ENCODE measurements around the gene DYSF.
"Not testable (repeated sequence)": the region's sequence is repeated elsewhere in the genome, so short reads cannot be mapped to it uniquely, and the experiment has no call there.

DYSF gene

GRCh38 chr2:71422786-71423185, 30.6 kb upstream of the DYSF start:
- DNase-seq (ENCODE audit: low spot score) = no peak
- no peak for TF ChIP-seq CTCF (IDR thresholded peaks at IDR 0.05; ENCODE audit: extremely low read depth, insufficient read depth, missing control alignments)
- in situ Hi-C loops (cut with MboI; ENCODE audit: low pct_unique_long_range_greater_than_20kb, low sequenced_read_pairs, unreplicated experiment) = no loop called here

GRCh38 chr2:71423817-71424420, 29.4 kb upstream of the DYSF start:
- TF ChIP-seq CTCF (IDR thresholded peaks at IDR 0.05; ENCODE audit: extremely low read depth, insufficient read depth, missing control alignments) = no peak
- DNase-seq (ENCODE audit: low spot score) = no peak
- in situ Hi-C loops (cut with MboI; ENCODE audit: low pct_unique_long_range_greater_than_20kb, low sequenced_read_pairs, unreplicated experiment) = no loop called here

- TF ChIP-seq CTCF (IDR thresholded peaks at IDR 0.05; ENCODE audit: extremely low read depth, insufficient read depth, missing control alignments) = no peak
- in situ Hi-C loops (cut with MboI; ENCODE audit: low pct_unique_long_range_greater_than_20kb, low sequenced_read_pairs, unreplicated experiment) = no loop called here
- DNase-seq (ENCODE audit: low spot score) = no peak
These were observed 26.6 kb upstream of the DYSF start for GRCh38 chr2:71426721-71427120.

- DNase-seq (ENCODE audit: low spot score) = no peak
- in situ Hi-C loops (cut with MboI; ENCODE audit: low pct_unique_long_range_greater_than_20kb, low sequenced_read_pairs, unreplicated experiment) = no loop called here
- TF ChIP-seq CTCF (IDR thresholded peaks at IDR 0.05; ENCODE audit: extremely low read depth, insufficient read depth, missing control alignments) = no peak
These were observed 24.6 kb upstream of the DYSF start for GRCh38 chr2:71428472-71429383.

- in situ Hi-C loops (cut with MboI; ENCODE audit: low pct_unique_long_range_greater_than_20kb, low sequenced_read_pairs, unreplicated experiment); DNase-seq (ENCODE audit: low spot score): not testable (repeated sequence)
These were observed 8.2 kb upstream of the DYSF start for GRCh38 chr2:71445142-71445541.

GRCh38 chr2:71446505-71446904, 6.9 kb upstream of the DYSF start:
- no peak for TF ChIP-seq CTCF (IDR thresholded peaks at IDR 0.05; ENCODE audit: extremely low read depth, insufficient read depth, missing control alignments)
- DNase-seq (ENCODE audit: low spot score) = no peak
- in situ Hi-C loops (cut with MboI; ENCODE audit: low pct_unique_long_range_greater_than_20kb, low sequenced_read_pairs, unreplicated experiment) = no loop called here

GRCh38 chr2:71449343-71449742, 4.0 kb upstream of the DYSF start:
- TF ChIP-seq CTCF (IDR thresholded peaks at IDR 0.05; ENCODE audit: extremely low read depth, insufficient read depth, missing control alignments) = no peak
- in situ Hi-C loops (cut with MboI; ENCODE audit: low pct_unique_long_range_greater_than_20kb, low sequenced_read_pairs, unreplicated experiment) = no loop called here
- no peak for DNase-seq (ENCODE audit: low spot score)

Measured in GM13977 (cell line).